ENCODE results near the gene AMOTL2.

AMOTL2 gene

GRCh38 chr3:134374105-134374790 lies at the start of gene AMOTL2:
Gene AMOTL2, minus strand, starts transcription at chr3:134374447. Its CDS starts 3,014 bp downstream, at chr3:134371433.
- no peak for DNase-seq (ENCODE audit: low read depth in 2 of 2)

- DNase-seq (ENCODE audit: low read depth in 2 of 2), result no peak
Observed at GRCh38 chr3:134423153-134423552, 48.9 kb upstream of the AMOTL2 start.

GRCh38 chr3:134419960-134420321 lies 45.7 kb upstream of the AMOTL2 start:
- no peak for DNase-seq (ENCODE audit: low read depth in 2 of 2)

GRCh38 chr3:134419214-134419959 lies 45.1 kb upstream of the AMOTL2 start:
- no peak for DNase-seq (ENCODE audit: low read depth in 2 of 2)

GRCh38 chr3:134409041-134409440 lies 34.8 kb upstream of the AMOTL2 start:
- DNase-seq (ENCODE audit: low read depth in 2 of 2), result no peak

- no peak for DNase-seq (ENCODE audit: low read depth in 2 of 2)
Observed at GRCh38 chr3:134407239-134407625, 33.0 kb upstream of the AMOTL2 start.

GRCh38 chr3:134406331-134407238 lies 32.3 kb upstream of the AMOTL2 start:
- DNase-seq (ENCODE audit: low read depth in 2 of 2), result no peak

- DNase-seq (ENCODE audit: low read depth in 2 of 2), result no peak
Observed at GRCh38 chr3:134404366-134404885, 30.2 kb upstream of the AMOTL2 start.

- no peak for DNase-seq (ENCODE audit: low read depth in 2 of 2)
Observed at GRCh38 chr3:134397755-134398154, 23.5 kb upstream of the AMOTL2 start.

- no peak for DNase-seq (ENCODE audit: low read depth in 2 of 2)
Observed at GRCh38 chr3:134395103-134395502, 20.9 kb upstream of the AMOTL2 start.

GRCh38 chr3:134394380-134394779 lies 20.1 kb upstream of the AMOTL2 start:
- DNase-seq (ENCODE audit: low read depth in 2 of 2), result no peak

GRCh38 chr3:134393074-134393473 lies 18.8 kb upstream of the AMOTL2 start:
- DNase-seq (ENCODE audit: low read depth in 2 of 2), result no peak

- no peak for DNase-seq (ENCODE audit: low read depth in 2 of 2)
Observed at GRCh38 chr3:134392336-134392983, 18.2 kb upstream of the AMOTL2 start.

- no peak for DNase-seq (ENCODE audit: low read depth in 2 of 2)
Observed at GRCh38 chr3:134389865-134390264, 15.6 kb upstream of the AMOTL2 start.

- DNase-seq (ENCODE audit: low read depth in 2 of 2), result no peak
Observed at GRCh38 chr3:134388788-134389485, 14.7 kb upstream of the AMOTL2 start.

GRCh38 chr3:134388292-134388691 lies 14.0 kb upstream of the AMOTL2 start:
- no peak for DNase-seq (ENCODE audit: low read depth in 2 of 2)

- no peak for DNase-seq (ENCODE audit: low read depth in 2 of 2)
Observed at GRCh38 chr3:134387293-134387692, 13.0 kb upstream of the AMOTL2 start.

GRCh38 chr3:134384963-134385362 lies 10.7 kb upstream of the AMOTL2 start:
- DNase-seq (ENCODE audit: low read depth in 2 of 2), result no peak

GRCh38 chr3:134381831-134382442 lies 7.7 kb upstream of the AMOTL2 start:
- DNase-seq (ENCODE audit: low read depth in 2 of 2), result no peak

GRCh38 chr3:134381076-134381475 lies 6.8 kb upstream of the AMOTL2 start:
- no peak for DNase-seq (ENCODE audit: low read depth in 2 of 2)

GRCh38 chr3:134380249-134380648 lies 6.0 kb upstream of the AMOTL2 start:
- DNase-seq (ENCODE audit: low read depth in 2 of 2), result no peak
